MM.1S (cell line): ENCODE results near the gene LMBR1.

Source experiments
- CTCF ChIP-seq: fragments of 300-600 bp; sonication (generic); IDR thresholded peaks from 2 replicates; pipeline ENCODE4 v1.5.1; 2016; ENCODE audit warnings: antibody characterized with exemption, low read length, mixed read lengths
- EZH2 ChIP-seq: fragments of 300-600 bp; sonication (generic); optimal IDR thresholded peaks from 2 replicates; pipeline ENCODE3; 2017; ENCODE audit warnings: low read depth, mild to moderate bottlenecking, antibody characterized with exemption, low read length, mixed read lengths

DNA sequence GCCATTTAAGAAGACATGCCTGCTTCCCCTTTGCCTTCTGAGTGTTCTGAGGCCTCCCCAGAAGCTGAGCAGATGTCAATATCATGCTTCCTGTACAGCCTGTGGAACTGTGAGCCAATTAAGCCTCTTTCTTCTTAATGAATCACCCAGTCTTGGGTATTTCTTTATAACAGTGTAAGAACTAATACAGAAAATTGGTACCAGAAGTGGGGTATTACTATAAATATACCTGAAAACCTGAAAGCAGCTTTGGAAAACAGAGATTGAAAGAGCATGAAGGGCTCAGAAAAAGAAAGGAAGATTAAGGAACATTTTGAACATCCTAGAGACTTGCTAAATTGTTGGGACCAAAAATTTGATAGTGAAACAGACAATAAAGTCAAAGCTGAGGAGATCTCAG is 264.4 kb downstream of the LMBR1 start:
- TF ChIP-seq CTCF (no peak), EZH2 (no peak)
